H1 (cell line): Measurements from ENCODE around the gene L3HYPDH. TPM values are rescaled to one million over a fixed set of nuclear protein-coding genes. Genes with fewer than 3 reads are reported as not detected.

Experiments
- CTCF ChIA-PET: fragments of 300-600 bp; sonication (Branson Sonifier 250); formaldehyde crosslinking; loops from one replicate; lab custom pipeline; 2021; ENCODE audit not compliant: partially characterized antibody; lab: Charles Lee
- POLR2A ChIA-PET: fragments of 300-600 bp; sonication (Branson Sonifier 250); formaldehyde crosslinking; loops from one replicate; lab custom pipeline; 2021; ENCODE audit warnings: inconsistent platforms; ENCODE audit not compliant: partially characterized antibody; lab: Charles Lee
- DNase-seq, 2 experiments: peaks; one replicate each; pipeline versions ENCODE4 v3.0.0 to v3.0.0-alpha.2; 2010 to 2022; ENCODE audit warnings: low spot score in 2 of 2, low read depth in 1 of 2, mixed read lengths in 1 of 2
- FAIRE-seq: peaks from 2 replicates; lab custom pipeline; 2011; peaks lifted over from hg19 to GRCh38; lab: Jason Lieb, UNC
- H2AFZ ChIP-seq: 2 replicates; pipeline ENCODE4 v1.8.1; 2012; ENCODE audit warnings: low read length, inconsistent platforms
- H2AK5ac ChIP-seq: 2 replicates; pipeline ENCODE4 v1.6.1; 2013; ENCODE audit warnings: low read depth, low read length
- H2BK120ac ChIP-seq: replicated peaks from 2 replicates; pipeline ENCODE3; 2013; ENCODE audit warnings: low read depth, low read length, inconsistent platforms
- H2BK12ac ChIP-seq: 2 replicates; pipeline ENCODE4 v1.6.1; 2013; ENCODE audit warnings: low read depth, low read length
- H2BK15ac ChIP-seq: 2 replicates; pipeline ENCODE4 v1.6.1; 2013; ENCODE audit warnings: low read length
- H2BK20ac ChIP-seq: 2 replicates; pipeline ENCODE4 v1.6.1; 2013; ENCODE audit warnings: low read length
- H2BK5ac ChIP-seq: 2 replicates; pipeline ENCODE4 v1.6.1; 2013; ENCODE audit warnings: low read depth, low read length
- H3K14ac ChIP-seq: 2 replicates; pipeline ENCODE4 v1.6.1; 2013; ENCODE audit warnings: inconsistent platforms; ENCODE audit not compliant: insufficient read length
- H3K18ac ChIP-seq: 2 replicates; pipeline ENCODE4 v1.6.1; 2013; ENCODE audit warnings: low read length; ENCODE audit errors: extremely low read depth
- H3K23ac ChIP-seq: 2 replicates; pipeline ENCODE4 v1.6.1; 2013; ENCODE audit warnings: inconsistent platforms; ENCODE audit not compliant: insufficient read length
- H3K23me2 ChIP-seq: 2 replicates; pipeline ENCODE4 v1.6.1; 2013; ENCODE audit warnings: low read depth, low read length
- H3K27ac ChIP-seq: 2 replicates; pipeline ENCODE4 v1.6.1; 2011; ENCODE audit warnings: low read depth, low read length, inconsistent platforms
- H3K27me3 ChIP-seq, 4 experiments: replicated peaks in 1 of 4; 1 replicate in 1 of 4; 2 replicates in 3 of 4; pipeline versions ENCODE4 v1.6.1 to v1.8.1; 2011 to 2013; ENCODE audit warnings: low read length in 3 of 4, mild to moderate bottlenecking in 3 of 4, inconsistent platforms in 2 of 4, mixed read lengths in 2 of 4, moderate library complexity in 1 of 4; ENCODE audit not compliant: control insufficient read depth in 3 of 4, insufficient read depth in 3 of 4; ENCODE audit errors: extremely low read depth in 1 of 4
- H3K36me3 ChIP-seq, 4 experiments: 2 replicates each; pipeline versions ENCODE4 v1.6.1 to v1.8.1; 2011 to 2013; ENCODE audit warnings: mild to moderate bottlenecking in 4 of 4, low read length in 3 of 4, moderate library complexity in 2 of 4, control low read depth in 1 of 4, inconsistent platforms in 1 of 4; ENCODE audit not compliant: insufficient read depth in 4 of 4, control insufficient read depth in 2 of 4
- H3K4ac ChIP-seq: replicated peaks from 2 replicates; pipeline ENCODE3; 2013; ENCODE audit warnings: low read length, low read depth, mixed read lengths, inconsistent platforms; ENCODE audit not compliant: insufficient read length
- H3K4me1 ChIP-seq, 4 experiments: replicated peaks in 1 of 4; 1 replicate in 1 of 4; 2 replicates in 3 of 4; pipeline versions ENCODE4 v1.6.1 to v1.8.1; 2011 to 2013; ENCODE audit warnings: low read length in 3 of 4, inconsistent platforms in 2 of 4, mixed read lengths in 1 of 4; ENCODE audit not compliant: insufficient read depth in 4 of 4, control insufficient read depth in 3 of 4
- H3K4me2 ChIP-seq, 2 experiments: 2 replicates each; pipeline versions ENCODE4 v1.6.1 to v1.8.1; 2011 to 2013; ENCODE audit warnings: low read depth in 2 of 2, low read length in 2 of 2, control low read depth in 1 of 2, inconsistent platforms in 1 of 2, mild to moderate bottlenecking in 1 of 2; ENCODE audit not compliant: insufficient read depth in 1 of 2
- H3K4me3 ChIP-seq, 4 experiments: fragments of 200-600, 300-600 bp in 1 of 4; sonication (generic), shearing (Covaris generic), sonication (Bioruptor Twin) in 1 of 4; 2 replicates each; pipeline versions ENCODE4 v1.5.1 to v1.8.1; 2011 to 2016; ENCODE audit warnings: low read length in 4 of 4, low read depth in 3 of 4, control low read depth in 2 of 4, inconsistent platforms in 2 of 4, mild to moderate bottlenecking in 2 of 4, mixed read lengths in 1 of 4, moderate library complexity in 1 of 4; ENCODE audit not compliant: insufficient read depth in 2 of 4; ENCODE audit errors: extremely low read depth in 1 of 4
- H3K56ac ChIP-seq: replicated peaks from 2 replicates; pipeline ENCODE3; 2013; ENCODE audit warnings: low read depth, mild to moderate bottlenecking, mixed read lengths, low read length, inconsistent platforms; ENCODE audit not compliant: insufficient read length
- H3K79me1 ChIP-seq: 2 replicates; pipeline ENCODE4 v1.6.1; 2013; ENCODE audit warnings: low read depth, low read length, control low read depth
- H3K79me2 ChIP-seq, 2 experiments: 2 replicates each; pipeline versions ENCODE4 v1.6.1 to v1.8.1; 2012 to 2013; ENCODE audit warnings: low read length in 2 of 2, mild to moderate bottlenecking in 2 of 2, inconsistent platforms in 1 of 2; ENCODE audit not compliant: insufficient read depth in 2 of 2, control insufficient read depth in 1 of 2
- H3K9ac ChIP-seq, 4 experiments: replicated peaks in 1 of 4; 1 replicate in 1 of 4; 2 replicates in 3 of 4; pipeline versions ENCODE4 v1.6.1 to v1.8.1; 2011 to 2013; ENCODE audit warnings: low read depth in 3 of 4, low read length in 3 of 4, control low read depth in 2 of 4, mild to moderate bottlenecking in 2 of 4, moderate library complexity in 2 of 4, inconsistent platforms in 1 of 4; ENCODE audit errors: extremely low read depth in 1 of 4
- H3K9me3 ChIP-seq, 2 experiments: 2 replicates each; pipeline versions ENCODE4 v1.6.1 to v1.8.1; 2012 to 2013; ENCODE audit warnings: mild to moderate bottlenecking in 2 of 2, moderate library complexity in 2 of 2, control low read depth in 1 of 2, inconsistent platforms in 1 of 2, low read depth in 1 of 2, low read length in 1 of 2, mixed read lengths in 1 of 2; ENCODE audit not compliant: insufficient read depth in 2 of 2
- H4K20me1 ChIP-seq, 2 experiments: replicated peaks in 1 of 2; 2 replicates each; pipeline versions ENCODE3 to v1.8.1; 2011 to 2013; ENCODE audit warnings: inconsistent platforms in 2 of 2, low read length in 2 of 2, mild to moderate bottlenecking in 1 of 2; ENCODE audit not compliant: insufficient read depth in 2 of 2, control insufficient read depth in 1 of 2
- H4K5ac ChIP-seq: 2 replicates; pipeline ENCODE4 v1.6.1; 2013; ENCODE audit warnings: low read length, low read depth, mixed read lengths, inconsistent platforms; ENCODE audit not compliant: insufficient read length
- H4K8ac ChIP-seq: 2 replicates; pipeline ENCODE4 v1.8.0; 2013; ENCODE audit warnings: mild to moderate bottlenecking, moderate library complexity, low read length, inconsistent platforms; ENCODE audit not compliant: insufficient read depth; ENCODE audit errors: extremely low read depth
- H4K91ac ChIP-seq: replicated peaks from 2 replicates; pipeline ENCODE3; 2013; ENCODE audit warnings: low read length, mixed read lengths, inconsistent platforms; ENCODE audit not compliant: insufficient read length
- CHD2 ChIP-seq: IDR thresholded peaks from 2 replicates; pipeline ENCODE4 v1.6.1; 2012; ENCODE audit warnings: low read length, improper control_type of control experiment
- KDM4A ChIP-seq: IDR thresholded peaks from one replicate; pipeline ENCODE4 v1.7.1; 2012; ENCODE audit warnings: low read depth, mild to moderate bottlenecking, moderate library complexity, low read length, inconsistent platforms; ENCODE audit not compliant: severe bottlenecking
- NANOG ChIP-seq: IDR thresholded peaks from 2 replicates; pipeline ENCODE4 v1.6.1; 2011; ENCODE audit warnings: low read length, low read depth, mild to moderate bottlenecking, inconsistent platforms; ENCODE audit not compliant: insufficient read depth, poor library complexity, severe bottlenecking
- RBBP5 ChIP-seq: IDR thresholded peaks from 2 replicates; pipeline ENCODE4 v1.7.1; 2012; ENCODE audit warnings: low read depth, mild to moderate bottlenecking, inconsistent platforms, low read length, moderate library complexity, borderline replicate concordance
- SIN3A ChIP-seq, 2 experiments: IDR thresholded peaks in 1 of 2; conservative IDR thresholded peaks in 1 of 2; 2 replicates each; pipeline ENCODE4 v1.6.1; 2011 to 2012; ENCODE audit warnings: low read length in 2 of 2, improper control_type of control experiment in 1 of 2, low read depth in 1 of 2, mild to moderate bottlenecking in 1 of 2
- SIRT6 ChIP-seq: IDR thresholded peaks from one replicate; pipeline ENCODE4 v1.7.1; 2012; ENCODE audit warnings: low read length, inconsistent platforms
- WGBS, 2 experiments: shearing (Covaris generic) in 1 of 2; methylation state at CpG; one replicate each; pipeline versions ENCODE4 v1.1.6 to v1.1.7; 2013 to 2015; ENCODE audit warnings: low lambda C conversion rate in 2 of 2, mixed read lengths in 2 of 2, inconsistent platforms in 1 of 2, low coverage in 1 of 2, missing lambda C conversion rate in 1 of 2; ENCODE audit not compliant: insufficient replicate concordance in 2 of 2, insufficient coverage in 1 of 2, insufficient read length in 1 of 2; ENCODE audit errors: extremely low coverage in 1 of 2, missing lambda C conversion rate in 1 of 2; 5-methylcytosine and 5-hydroxymethylcytosine counted together
- polyA plus RNA-seq, 7 experiments: library from polyadenylated mRNA; depleted of rRNA in 3 of 7; stranded (reverse) in 5 of 7; unstranded in 2 of 7; fragments of >200 nt in 5 of 7; fragments of 200-250 nt in 2 of 7; gene quantifications; 1 replicate in 5 of 7; 2 replicates in 1 of 7; 4 replicates in 1 of 7; pipeline versions ENCODE4 v1.2.1 to v1.2.3, GENCODE V29; 2011 to 2013; ENCODE audit warnings: missing spikeins in 2 of 7, mixed read lengths in 2 of 7
- total RNA-seq: library from RNA; stranded (reverse); fragmentation: NEBNext Ultra II Directional; extraction: Animal tissue kit (Norgen Biotek cat#: 25700); gene quantifications from 2 replicates; pipeline ENCODE4 v1.2.1, GENCODE V29; 2021

The L3HYPDH gene
- total and polyA plus RNA-seq, 2 of the 8 experiments (the other 6 are each of a cell fraction or from before 2014, with no cell fraction given) = 11.2 to 15.8 TPM

DNA sequence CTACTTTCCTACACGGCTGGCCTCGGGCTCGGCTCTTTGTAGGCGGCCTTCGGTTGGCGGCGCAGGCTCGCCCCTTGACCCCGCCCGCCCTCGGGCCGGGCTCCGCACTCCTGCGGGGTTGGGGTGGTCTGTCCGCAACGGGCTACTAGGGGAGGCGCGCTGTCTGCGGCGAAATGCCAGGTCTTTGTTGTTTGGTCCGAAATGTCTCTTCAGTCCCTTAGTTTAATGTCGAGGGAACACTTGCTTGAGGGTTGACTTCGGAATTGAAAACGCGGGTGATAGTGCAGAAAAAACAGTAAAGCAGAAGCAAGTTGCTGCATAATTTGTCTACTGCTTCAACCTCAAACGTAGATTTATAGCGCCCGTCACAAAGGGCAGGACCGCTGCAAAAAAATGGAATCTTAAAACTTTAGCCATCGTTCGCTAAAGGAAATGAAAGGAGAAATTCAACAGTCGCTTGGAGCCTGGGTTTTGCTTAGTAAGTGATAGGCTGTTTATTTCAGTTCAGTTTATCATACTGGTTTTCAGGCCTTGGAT lies 499 bp upstream of the L3HYPDH start:
- POLR2A ChIA-PET = interaction anchor here (0.8 to 2.3 kb wide), 11 partner anchors 10 to 296 kb away, joined by 3 to 9 read pairs (median 5); partner anchors contain the start of genes DAAM1 and GPR135

More for the DNA sequence above, 499 bp upstream of the L3HYPDH start:
- FAIRE-seq = no peak
- Histone ChIP-seq H4K5ac (peak overlapping the region; percentile 70), H3K23me2 (peaks cover 7% of the 10 kb centered on the region), H2BK120ac (no peak overlapping the region), H4K8ac (peak overlapping the region; percentile 91; the same call in 1 of the 2 replicates), H3K4me3 (peak overlapping the region; percentile 71 to 90 (median 75)), H3K9ac (peak overlapping the region; percentile 63 to 80 (median 71)), H4K91ac (no peak overlapping the region), H3K4ac (no peak overlapping the region), H2BK5ac (0 out of 2 replicates have a peak overlapping the region, but pooled peaks have one; percentile 28), H3K4me1 (peaks cover 0 to 10% (median 3%) of the 10 kb centered on the region in 4 experiments; a peak in 3 of 7 replicates), H3K36me3 (peaks cover 7 to 22% (median 17%) of the 10 kb centered on the region in 4 experiments), H4K20me1 (peaks cover 0 to 2% of the 10 kb centered on the region in 2 experiments), H3K4me2 (peak overlapping the region; percentile 89 to 97), H3K56ac (peak overlapping the region; percentile 34), H3K79me1 (no peaks in the 10 kb centered on the region; the same call in 1 of the 2 replicates), H2AK5ac (no peak overlapping the region), H3K18ac (peak overlapping the region; percentile 53; the same call in 1 of the 2 replicates), H2BK15ac (0 out of 2 replicates have a peak overlapping the region, but pooled peaks have one; percentile 53), H3K23ac (no peak overlapping the region), H3K27ac (peak overlapping the region; percentile 74), H3K79me2 (peaks cover 0 to 47% of the 10 kb centered on the region in 2 experiments; a peak in 3 of 4 replicates), H2BK12ac (no peak overlapping the region), H2BK20ac (no peak overlapping the region), H3K27me3 (no peaks in the 10 kb centered on the region), H3K14ac (no peak overlapping the region), H2AFZ (peak overlapping the region; percentile 73), H3K9me3 (no peaks in the 10 kb centered on the region)
- DNase-seq = no peak
- TF ChIP-seq SIRT6 (no peak), SIN3A (conservative IDR thresholded peaks at IDR 0.05 in 1 of 2, IDR thresholded peaks at IDR 0.05 in 1 of 2; ENCODE audit: low read depth in 1 of 2, low read length in 2 of 2) (0 out of 4 replicates have a peak, but pooled peaks have one; percentile 8 to 61), RBBP5 (0 out of 2 replicates have a peak, but pooled peaks have one; percentile 15), KDM4A (no peak), CHD2 (no peak), NANOG (no peak)
- CTCF ChIA-PET = interaction anchor here (0.8 to 2.2 kb wide), 7 partner anchors 15 to 92 kb away, joined by 3 to 6 read pairs (median 4); partner anchors contain the start of gene CCDC175
- 1% methylated on average over 23 of the region's 32 CpGs; no CpG with 5 or more reads in 1 of the 2 experiments for WGBS, 2 experiments
